HG03097 (cell line): ENCODE measurements around the gene KCNAB2.
"Not testable (repeated sequence)": the region's sequence is repeated elsewhere in the genome, so short reads cannot be mapped to it uniquely, and the experiment has no call there.

ENCODE experiments used
- ATAC-seq: cut with Tn5 transposase; IDR thresholded peaks from one replicate; pipeline ENCODE4 v1.9.1; 2021; ENCODE audit not compliant: unreplicated experiment, low FRiP score

The KCNAB2 gene

DNA sequence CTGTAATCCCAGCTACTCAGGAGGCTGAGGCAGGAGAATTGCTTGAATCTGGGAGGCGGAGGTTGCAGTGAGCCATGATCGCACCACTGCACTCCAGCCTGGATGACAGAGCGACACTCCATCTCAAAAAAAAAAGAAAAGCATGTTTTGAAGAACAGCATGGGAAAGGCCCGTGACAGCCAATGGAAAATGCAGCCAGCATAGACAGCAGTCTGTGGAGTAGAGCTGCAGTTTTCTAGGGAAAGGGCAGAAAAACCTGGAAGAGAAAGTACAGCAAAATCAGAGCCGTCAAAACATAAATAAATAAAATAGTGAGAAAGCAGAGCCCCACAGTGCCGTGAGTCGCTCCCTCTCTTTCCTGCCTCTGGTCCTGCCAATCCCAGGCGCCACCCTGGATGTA, 31.4 kb downstream of the KCNAB2 start:
- ATAC-seq = not testable (repeated sequence)

GRCh38 chr1:6077506-6077905, 31.8 kb downstream of the KCNAB2 start:
- no peak for ATAC-seq

GRCh38 chr1:6077919-6078318, 32.2 kb downstream of the KCNAB2 start:
- no peak for ATAC-seq

DNA sequence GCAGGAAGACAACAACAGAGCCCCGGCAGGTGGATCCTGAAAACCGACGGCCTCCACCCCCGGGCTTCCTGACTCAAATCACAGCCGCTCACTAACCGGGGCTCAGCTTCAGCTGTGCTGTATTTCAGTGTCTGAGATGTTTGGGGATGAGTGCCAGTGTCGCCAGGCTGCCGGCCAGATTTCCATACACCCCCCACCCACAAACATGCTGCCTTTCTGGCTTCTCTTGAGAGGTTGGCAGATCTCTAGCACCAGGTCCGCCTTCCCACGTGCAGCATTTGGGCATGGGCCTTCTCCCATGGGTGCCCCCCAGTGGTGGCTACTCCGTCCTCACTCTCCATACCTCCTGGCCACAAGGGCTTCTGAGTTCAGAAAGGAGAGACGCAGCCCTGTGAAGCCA, 34.8 kb downstream of the KCNAB2 start:
- ATAC-seq = no peak

DNA sequence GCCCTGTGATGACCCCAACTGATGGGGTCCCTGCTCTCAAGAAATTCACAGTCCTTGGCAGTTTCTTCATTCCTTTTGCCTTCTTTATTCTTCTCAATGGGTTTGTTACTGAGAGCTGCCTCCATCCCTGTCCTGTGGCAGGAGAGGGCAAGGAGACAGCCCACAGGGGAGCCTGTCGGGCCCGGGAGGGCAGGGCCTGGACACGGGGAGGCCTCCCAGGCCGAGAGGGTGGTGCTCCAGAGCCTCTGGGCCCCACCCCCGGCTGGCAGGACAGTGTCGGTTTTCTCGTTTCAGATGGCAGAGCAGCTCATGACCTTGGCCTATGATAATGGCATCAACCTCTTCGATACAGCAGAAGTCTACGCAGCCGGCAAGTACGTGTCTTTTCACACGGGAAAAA, 36.2 kb downstream of the KCNAB2 start:
- no peak for ATAC-seq

GRCh38 chr1:6082430-6082971, 36.8 kb downstream of the KCNAB2 start:
- no peak for ATAC-seq

DNA sequence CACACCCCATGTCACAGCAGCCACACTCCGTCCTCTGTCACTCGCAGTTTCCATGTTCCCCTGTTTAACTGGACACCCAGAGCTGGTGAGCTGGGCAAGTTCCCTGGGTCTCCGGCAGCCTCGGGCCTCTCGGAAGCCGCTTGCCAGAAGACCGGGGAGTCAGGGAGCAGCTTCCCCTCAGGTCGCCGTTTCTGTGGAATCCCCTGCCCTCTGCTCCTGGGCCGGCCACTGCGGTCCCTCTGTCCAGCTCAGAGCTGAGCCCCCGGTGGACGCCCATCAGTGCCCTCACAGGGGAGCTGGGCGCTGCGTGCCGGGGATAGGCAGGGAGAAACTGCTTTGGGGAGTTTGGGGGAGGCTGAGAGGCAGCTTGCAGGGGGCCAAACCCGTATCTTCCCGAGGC, 37.7 kb downstream of the KCNAB2 start:
- ATAC-seq = no peak

- no peak for ATAC-seq
Observed at GRCh38 chr1:6083801-6084446, 38.2 kb downstream of the KCNAB2 start.

DNA sequence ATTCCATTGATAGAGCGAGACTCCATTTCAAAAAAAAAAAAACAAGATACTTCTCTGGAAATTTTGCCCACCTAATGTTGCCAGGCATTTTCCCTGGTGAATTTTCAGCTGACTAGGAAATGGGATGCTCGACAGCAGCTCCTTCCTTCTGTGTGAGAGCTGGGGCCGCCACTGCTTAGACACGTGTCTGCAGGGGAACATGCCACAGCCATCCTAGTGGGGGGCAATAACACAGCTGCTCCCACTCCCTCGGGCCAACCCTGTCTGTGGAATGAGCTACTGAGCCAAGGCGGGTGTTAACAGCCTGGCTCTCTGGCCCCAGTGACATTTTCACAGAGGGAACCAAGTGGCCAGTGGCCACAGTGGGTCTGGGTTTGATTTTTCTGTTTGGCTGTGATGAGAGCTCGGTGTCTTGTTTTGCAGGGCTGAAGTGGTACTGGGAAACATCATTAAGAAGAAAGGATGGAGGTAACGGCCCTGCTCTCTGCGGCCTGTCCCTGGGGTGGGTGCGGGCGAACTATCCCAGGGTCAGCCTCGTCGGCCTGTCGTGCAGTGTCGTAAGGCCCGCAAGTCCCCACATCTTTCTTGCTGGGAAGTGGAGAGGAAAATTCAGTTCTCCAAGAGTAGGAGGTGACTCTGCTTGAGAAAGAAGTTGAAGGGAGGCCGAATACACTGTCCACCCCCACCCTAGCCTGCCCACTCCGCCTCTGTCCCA, 39.2 kb downstream of the KCNAB2 start:
- no peak for ATAC-seq

- ATAC-seq = no peak
Observed at GRCh38 chr1:6085666-6086065, 40.0 kb downstream of the KCNAB2 start.

DNA sequence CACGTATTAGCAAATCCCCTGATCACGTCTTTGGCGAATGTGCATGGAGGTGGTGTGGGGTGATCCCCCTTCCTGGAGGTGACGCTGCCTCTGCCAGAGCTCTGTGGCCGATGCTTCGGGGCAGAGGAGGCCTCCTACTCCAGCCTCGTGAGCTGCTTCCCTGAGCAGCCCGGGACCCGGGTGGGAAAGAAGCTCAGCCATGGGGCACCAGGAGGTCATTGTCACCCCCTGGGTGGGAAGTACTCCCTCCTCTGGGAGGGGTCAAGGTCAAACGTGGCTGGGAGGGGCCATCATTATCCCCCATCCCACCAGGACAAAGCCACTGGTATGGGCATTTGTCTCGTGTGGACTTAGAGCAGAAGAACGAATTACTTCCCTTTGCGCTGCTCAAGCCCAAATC, 40.7 kb downstream of the KCNAB2 start:
- ATAC-seq = no peak

DNA sequence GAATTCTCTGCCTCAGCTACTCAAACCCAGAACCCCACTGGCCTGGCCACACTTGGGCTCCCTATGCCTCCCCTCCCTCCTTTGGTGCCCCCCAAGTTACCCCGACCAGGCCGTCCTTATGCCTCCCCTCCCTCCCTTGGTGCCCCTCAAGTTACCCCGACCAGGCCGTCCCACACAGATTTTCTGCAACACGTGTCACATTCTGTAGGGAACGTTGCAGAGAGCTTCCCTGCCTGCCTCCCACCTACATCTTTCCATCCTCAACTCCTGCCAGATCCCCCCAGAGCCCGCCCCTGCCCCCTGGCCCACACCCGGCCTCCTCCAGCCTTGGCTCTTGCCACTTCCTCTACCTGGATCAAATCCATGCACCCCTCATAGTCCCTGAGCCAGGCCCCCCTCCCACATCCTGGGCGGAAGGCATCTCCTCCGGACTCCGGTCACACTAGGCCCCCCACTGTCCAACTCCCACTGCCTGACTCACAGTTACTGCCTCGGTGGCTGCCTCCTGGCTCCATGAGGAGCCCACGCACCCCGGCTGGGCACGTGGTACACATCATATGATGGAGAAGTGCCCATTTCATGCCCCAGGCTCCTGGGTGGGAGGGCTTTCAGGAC, 41.2 kb downstream of the KCNAB2 start:
- no peak for ATAC-seq

- no peak for ATAC-seq
Observed at GRCh38 chr1:6087377-6087772, 41.7 kb downstream of the KCNAB2 start.

- ATAC-seq = no peak
Observed at GRCh38 chr1:6087958-6088357, 42.3 kb downstream of the KCNAB2 start.

GRCh38 chr1:6088956-6089355, 43.3 kb downstream of the KCNAB2 start:
- ATAC-seq = no peak

GRCh38 chr1:6090288-6090687, 44.6 kb downstream of the KCNAB2 start:
- no peak for ATAC-seq

DNA sequence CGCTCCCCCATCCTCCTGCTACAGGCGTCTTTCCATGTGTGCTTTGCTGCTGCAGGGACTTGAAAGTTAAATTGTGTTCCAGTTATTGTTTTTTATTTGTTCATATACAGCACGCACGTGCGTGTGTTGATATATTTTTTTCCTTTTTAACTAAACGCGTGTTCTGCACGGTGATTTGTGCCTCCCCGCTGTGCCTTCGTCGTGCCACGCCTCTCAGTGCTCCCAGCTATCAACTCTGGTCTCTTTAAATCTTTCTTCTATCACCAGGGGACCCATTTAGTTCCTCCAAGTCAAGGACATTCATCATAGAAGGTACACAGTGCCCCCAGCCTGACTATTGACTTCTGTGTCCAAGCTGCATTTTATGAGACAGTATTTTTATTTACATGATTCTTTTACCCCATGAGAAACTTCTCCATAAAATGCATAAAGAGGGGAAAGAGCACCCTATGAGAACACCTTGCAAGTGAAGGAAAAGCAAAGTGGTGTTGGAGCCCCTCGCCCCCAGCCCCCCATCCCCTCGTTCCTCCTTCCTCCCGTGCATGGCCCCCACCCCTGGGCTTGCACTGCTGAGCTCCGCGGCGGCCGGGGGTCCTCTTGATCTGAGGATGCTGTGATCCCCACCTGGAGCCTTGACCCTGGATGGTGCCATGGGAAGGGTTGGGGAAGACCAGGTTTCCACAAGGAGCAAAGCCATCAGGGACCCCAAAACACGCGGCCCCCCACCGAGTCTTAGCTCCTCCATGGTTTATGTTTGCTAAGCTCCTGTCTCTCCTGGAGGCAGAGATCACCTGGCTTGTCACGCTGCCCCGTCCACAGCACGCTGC, 45.5 kb downstream of the KCNAB2 start:
- no peak for ATAC-seq

- no peak for ATAC-seq
Observed at GRCh38 chr1:6091823-6092109, 46.1 kb downstream of the KCNAB2 start.

- no peak for ATAC-seq
Observed at GRCh38 chr1:6092211-6092610, 46.5 kb downstream of the KCNAB2 start.

DNA sequence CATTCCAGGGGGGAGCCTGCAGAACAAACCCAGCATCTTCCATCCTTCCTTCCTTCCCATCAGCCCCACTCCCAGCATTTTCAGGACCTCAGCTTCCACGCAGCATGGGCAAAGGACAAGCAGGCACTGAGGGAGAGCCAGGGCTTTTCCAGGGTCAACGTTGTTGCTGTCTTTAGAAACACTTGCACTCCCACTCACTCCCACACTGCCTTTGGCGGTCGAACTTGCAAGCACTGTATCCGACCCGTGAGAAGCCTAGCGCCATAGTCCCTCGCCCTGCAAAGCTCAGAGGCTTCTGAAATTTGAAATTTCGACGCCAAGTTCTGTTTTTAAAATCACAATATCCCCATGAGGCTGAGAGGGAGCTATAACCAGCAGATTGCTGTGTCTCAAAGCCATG, 47.4 kb downstream of the KCNAB2 start:
- no peak for ATAC-seq

- no peak for ATAC-seq
Observed at GRCh38 chr1:6093611-6094010, 47.9 kb downstream of the KCNAB2 start.
